HG03039 (cell line): ENCODE data around the gene GAL3ST2.
A peak's percentile ranks its signal among the peaks of the same experiment; 100 is the strongest.

Experiments
- ATAC-seq: cut with Tn5 transposase; IDR thresholded peaks from one replicate; pipeline ENCODE4 v1.9.1; 2021; ENCODE audit warnings: mild to moderate bottlenecking, moderate library complexity; ENCODE audit not compliant: unreplicated experiment

GAL3ST2 gene

DNA sequence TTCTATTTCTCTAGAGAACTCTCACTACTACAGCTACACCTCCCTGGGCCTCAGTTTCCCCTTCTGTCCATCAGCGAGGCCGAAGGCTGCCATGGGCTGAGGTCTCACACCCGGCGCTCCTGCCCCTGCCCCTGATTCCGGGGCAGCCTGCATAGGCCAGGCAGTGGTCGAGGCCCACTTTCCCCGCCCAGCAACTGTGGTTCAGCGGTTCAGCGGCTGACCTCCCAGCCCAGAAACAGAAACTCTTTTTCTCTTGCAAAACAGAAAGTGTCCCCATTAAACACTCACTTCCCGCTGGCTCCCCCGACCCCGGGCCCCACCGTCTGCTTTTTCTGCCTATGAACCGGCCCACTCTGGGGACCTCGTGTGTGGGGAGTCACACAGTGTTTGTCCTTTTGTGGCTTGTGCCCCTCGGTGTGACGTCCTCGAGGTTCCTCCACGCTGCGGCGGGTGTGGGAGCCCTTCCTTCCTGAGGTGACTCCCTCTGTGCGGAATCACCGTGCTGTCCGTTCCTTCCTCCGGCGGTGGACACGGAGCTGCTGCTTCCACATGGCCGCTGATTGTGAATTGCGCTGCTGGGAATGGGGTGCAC lies 66.1 kb downstream of the GAL3ST2 start:
- ATAC-seq = no peak

DNA sequence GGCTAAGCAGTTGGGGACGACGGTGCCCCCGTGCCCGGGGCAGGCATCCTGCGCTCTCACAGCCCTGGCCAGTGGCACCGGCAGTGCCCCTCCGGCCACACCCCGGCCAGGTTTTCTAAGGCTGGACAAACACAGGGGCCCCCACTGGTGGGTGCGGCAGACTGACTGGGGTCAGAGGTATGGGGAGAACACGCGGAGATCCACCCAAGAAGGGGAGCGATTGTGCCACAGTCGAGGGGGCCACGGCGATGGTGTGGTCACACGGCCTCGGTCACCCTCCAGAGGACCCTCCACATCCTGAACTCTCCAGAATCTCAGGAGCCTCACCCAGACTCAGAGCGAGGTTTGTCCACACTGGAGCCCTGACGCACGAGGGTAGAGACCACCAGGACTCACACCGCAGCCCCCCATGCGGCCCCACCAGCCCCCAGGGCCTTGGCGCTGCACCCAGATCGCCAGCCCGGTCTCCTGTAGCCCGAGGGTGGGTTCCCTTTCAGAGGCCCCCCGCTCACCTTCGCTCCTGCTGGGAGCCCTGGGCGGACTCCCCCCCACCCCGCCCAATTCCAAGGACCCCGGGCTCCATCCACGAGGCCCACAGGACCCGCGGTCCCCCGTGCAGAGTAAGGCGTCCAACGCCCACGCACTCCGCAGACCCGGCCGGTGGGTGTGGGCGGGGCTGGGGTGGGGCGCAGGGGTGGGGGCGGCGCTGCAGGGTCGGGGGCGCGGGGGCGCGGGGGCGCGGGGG lies 66.9 kb downstream of the GAL3ST2 start:
- peak; percentile 13 for ATAC-seq

- ATAC-seq = peak; percentile 50
These were observed 67.6 kb downstream of the GAL3ST2 start for GRCh38 chr2:241844066-241844728.

- no peak for ATAC-seq
These were observed 68.4 kb downstream of the GAL3ST2 start for GRCh38 chr2:241844831-241845578.

DNA sequence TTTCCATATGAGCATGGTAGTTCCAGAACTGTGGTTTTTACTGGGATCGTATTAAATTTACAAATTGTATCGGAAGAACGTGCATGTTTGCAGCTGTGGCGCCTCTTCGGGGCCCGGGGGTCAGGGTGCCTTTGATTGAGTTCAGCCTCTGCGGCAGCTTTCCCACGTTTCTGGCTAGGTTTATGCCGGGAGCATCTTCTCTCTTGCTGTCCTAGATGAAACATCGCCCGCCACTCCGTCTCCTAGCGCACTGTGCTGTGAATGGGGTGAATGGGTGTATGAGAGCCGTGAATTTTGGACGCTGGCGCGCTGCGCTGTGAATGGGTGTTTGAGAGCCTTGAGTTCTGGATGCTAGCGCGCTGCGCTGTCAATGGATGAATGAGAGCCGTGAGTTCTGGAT lies 69.8 kb downstream of the GAL3ST2 start:
- ATAC-seq = no peak

DNA sequence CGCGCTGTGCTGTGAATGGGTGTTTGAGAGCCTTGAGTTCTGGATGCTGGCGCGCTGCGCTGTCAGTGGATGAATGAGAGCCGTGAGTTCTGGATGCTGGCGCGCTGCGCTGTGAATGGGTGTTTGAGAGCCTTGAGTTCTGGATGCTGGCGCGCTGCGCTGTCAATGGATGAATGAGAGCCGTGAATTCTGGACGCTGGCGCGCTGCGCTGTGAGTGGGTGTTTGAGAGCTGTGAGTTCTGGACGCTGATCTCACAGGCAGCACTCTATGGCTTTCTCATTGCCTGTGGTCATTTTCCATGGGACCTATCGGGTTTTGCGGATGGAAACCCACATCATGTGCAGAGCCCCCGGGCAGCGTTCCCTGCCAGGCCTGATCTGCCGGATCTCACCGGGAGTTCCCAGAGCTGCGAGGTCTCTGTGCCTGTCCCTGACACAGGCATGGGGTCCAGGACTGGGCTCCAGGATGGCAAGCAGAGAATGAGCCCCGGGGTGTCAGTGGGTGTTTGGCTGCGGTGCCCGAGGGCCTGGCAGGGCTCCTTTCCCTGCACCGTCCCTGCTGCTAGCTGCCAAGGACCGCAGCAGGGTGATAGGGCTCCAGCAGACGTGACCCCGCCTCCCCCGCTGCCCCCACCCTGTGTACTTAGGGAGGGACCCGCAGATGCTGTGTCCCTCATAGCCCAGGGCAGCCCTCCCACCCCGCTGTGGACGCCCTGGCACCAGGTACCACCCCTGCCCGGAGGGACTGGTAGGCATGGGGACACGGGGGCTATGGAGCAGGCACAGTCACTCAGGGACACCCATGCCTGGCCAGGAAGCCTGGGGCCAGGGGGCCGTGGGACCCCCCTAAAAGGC lies 72.4 kb downstream of the GAL3ST2 start:
- ATAC-seq = no peak

GRCh38 chr2:241849616-241850543 lies 73.3 kb downstream of the GAL3ST2 start:
- ATAC-seq = no peak

- ATAC-seq = no peak
These were observed 74.1 kb downstream of the GAL3ST2 start for GRCh38 chr2:241850544-241851324.

DNA sequence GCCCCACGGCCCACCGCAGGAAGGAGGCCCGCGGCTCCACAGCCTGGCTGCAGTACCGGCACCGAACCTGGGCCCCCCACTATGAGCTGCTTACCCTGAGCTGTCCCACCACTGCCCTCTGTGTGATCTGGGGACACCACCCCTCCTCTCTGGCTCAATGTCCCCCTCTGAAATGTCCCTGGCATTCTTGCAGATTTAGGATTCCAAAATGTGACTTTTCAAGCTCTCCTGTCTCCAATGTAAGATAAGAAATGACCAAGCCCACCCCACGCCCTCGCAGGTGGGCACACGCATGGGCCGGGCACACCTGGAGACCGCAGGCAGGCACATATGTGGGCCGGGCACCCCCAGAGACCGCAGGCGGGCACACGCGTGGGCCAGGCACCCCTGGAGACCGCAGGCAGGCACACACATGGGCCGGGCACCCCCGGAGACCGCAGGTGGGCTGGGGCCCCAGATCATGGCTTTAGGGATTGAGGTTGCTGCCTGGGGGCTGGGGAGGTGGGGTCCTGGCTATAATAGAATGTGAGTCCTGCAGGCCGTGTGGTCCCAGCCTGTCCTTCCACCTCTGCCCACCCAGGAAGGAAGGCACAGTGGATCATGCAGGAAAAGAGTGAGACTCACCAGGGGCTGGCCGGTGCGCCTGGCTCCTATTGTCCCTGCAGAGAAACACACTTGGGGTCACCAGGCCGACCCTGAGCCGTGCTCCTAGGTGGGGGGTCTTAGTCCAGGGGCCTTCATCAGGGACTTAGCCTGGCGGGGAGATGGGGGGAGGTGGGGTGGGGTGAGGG lies 74.9 kb downstream of the GAL3ST2 start:
- no peak for ATAC-seq

- no peak for ATAC-seq
These were observed 75.7 kb downstream of the GAL3ST2 start for GRCh38 chr2:241852116-241852980.

- no peak for ATAC-seq
These were observed 76.5 kb downstream of the GAL3ST2 start for GRCh38 chr2:241852981-241853631.
